Stimulated activated CD4-positive, alpha-beta T cell treated with anti-CD3 and anti-CD28 coated beads, Interleukin-1b, Interleukin-23, amount 100 ng/mL, for 48 hours (primary cell): ENCODE measurements around the gene FADS2.

ENCODE experiments used
- DNase-seq: peaks from one replicate; pipeline ENCODE4 v3.0.0-alpha.2; 2020

FADS2 gene

GRCh38 chr11:61847914-61848581 is 19.9 kb downstream of the FADS2 start:
- DNase-seq = no peak

- DNase-seq = no peak
Observed at GRCh38 chr11:61848631-61849030, 20.5 kb downstream of the FADS2 start.

- DNase-seq = no peak
Observed at GRCh38 chr11:61850687-61851086, 22.6 kb downstream of the FADS2 start.

GRCh38 chr11:61851113-61851899 is 23.2 kb downstream of the FADS2 start:
- no peak for DNase-seq

DNA sequence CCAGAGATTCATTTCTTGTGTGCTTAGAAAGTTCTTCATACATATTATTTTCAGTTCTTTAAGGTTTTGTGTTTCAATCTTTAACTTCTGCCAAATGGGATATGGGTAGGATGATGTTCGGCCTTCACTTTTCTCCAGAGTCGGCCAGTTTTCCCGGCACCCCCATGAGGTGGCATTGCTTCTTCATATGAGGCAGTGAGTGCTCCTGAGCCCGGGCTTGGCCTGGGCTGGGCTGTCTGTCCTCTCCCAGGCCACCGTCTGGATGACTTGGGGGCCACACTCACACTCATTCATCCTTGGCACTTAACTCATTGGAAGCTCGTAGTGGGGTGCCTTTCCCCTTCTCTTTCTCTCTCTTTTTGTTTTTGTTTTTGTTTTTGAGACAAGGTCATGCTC is 23.8 kb downstream of the FADS2 start:
- DNase-seq = no peak

DNA sequence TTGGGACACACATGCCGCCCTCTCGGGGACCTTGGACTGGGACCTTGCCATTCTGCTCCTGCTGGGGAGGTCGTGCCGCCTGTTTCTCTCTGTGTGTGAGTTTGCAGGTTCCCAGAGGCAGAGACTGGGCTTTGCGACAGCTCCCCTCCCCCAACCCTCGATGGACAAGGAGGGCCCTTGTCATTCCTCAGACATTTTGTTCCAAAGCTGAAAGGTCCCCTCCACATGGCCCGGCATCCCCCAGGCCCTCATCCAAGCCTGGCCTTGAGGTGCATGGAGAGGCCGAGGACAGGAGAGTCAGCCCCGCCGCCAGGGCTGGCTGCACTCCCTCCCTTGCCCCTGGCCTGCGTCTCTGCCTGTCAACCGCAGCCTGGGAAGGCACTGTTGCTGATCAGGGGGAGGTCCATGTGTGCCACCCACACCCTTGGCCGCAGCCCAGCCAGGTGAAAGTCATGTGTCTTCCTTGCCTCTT is 25.6 kb downstream of the FADS2 start:
- no peak for DNase-seq

DNA sequence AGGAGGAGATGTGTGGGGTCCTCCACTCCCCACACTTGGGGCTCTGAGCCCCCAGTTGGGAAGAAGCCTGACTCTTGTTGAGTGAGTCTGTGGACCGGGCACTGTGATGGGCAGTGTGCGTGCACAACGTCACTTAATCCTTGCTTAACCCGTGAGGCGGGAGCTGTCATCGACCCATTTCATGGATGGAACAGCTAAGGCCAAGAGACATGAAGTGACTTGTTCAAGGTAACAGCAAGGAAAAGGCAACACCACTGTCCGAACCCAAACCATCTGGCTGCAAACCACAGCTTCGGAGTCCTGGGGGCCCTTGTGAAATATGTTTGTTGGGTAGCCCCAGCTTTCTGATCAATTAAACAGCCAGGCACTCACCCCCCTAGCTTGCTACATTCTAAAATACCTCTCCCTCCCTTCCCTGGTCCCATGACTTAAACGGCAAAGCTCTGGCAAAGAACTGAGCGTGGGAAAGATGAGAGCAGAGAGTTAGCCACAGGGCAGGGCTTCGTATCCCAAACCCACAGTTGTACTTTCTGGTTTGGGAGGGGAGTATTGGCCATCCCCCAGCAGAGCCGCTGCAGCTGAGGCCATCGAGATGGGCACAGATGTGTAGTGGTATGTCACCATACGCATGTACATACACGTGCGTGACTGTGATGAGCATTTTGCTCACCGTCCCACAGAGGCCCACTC is 26.3 kb downstream of the FADS2 start:
- no peak for DNase-seq

GRCh38 chr11:61854966-61855714 is 27.0 kb downstream of the FADS2 start:
- DNase-seq = no peak

DNA sequence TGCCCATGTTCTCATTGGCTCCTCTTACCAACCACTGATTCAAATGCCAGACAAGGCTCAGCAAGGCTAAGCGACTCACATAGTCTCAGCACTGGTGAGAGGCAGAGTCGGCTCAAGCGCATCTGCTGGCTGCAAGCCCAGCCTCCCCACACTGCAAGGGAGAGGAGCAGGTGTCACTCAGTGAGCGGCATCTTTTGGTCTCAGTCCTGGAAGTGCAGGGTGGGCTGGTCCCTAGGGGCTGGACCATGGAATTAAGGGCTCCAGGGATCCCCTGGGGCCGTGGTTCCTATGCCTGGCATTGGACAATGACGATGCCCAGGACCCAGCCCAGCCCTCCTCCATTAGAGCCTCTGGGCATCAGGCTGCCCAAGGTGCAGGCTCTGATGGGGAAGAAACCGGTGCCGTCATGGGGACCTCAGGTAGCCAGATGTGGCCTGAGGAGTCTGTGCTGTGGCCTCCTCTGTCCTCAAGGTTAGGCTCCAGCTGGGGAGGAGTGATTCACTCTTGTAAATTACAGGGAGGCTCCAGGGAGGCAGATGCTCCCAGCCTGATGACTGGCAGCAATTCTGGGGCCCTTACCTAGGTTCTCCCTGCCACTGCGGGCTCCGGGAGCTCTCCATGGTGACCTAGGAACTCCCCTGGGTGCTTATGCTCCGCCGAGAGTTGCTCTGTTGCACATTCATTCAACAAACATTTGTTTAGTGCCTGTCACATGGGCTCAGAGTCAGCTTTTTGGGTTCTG is 28.0 kb downstream of the FADS2 start:
- DNase-seq = no peak

- DNase-seq = no peak
Observed at GRCh38 chr11:61860054-61860903, 32.2 kb downstream of the FADS2 start.

DNA sequence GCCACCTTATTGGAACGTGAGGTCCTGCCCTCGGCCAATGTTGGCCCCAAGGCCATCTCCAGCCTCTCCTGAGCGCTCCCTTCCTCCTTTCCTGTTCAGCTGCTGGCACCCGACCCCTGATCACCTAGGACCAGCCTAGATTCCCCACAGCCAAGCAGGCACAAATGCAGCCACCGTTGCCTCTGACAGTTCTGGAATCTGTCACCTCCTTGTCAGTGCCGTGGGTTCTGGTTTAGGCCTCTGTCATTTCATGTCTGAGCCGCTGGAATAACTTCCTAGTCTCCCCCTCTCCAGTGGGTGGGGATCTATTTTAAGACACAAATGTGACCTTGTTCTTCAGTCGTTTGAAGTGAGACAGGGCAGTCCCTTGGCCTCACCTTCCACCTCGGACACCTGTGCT is 33.5 kb downstream of the FADS2 start:
- DNase-seq = no peak

- DNase-seq = no peak
Observed at GRCh38 chr11:61862714-61863547, 34.8 kb downstream of the FADS2 start.

GRCh38 chr11:61863548-61864081 is 35.5 kb downstream of the FADS2 start:
- DNase-seq = no peak

DNA sequence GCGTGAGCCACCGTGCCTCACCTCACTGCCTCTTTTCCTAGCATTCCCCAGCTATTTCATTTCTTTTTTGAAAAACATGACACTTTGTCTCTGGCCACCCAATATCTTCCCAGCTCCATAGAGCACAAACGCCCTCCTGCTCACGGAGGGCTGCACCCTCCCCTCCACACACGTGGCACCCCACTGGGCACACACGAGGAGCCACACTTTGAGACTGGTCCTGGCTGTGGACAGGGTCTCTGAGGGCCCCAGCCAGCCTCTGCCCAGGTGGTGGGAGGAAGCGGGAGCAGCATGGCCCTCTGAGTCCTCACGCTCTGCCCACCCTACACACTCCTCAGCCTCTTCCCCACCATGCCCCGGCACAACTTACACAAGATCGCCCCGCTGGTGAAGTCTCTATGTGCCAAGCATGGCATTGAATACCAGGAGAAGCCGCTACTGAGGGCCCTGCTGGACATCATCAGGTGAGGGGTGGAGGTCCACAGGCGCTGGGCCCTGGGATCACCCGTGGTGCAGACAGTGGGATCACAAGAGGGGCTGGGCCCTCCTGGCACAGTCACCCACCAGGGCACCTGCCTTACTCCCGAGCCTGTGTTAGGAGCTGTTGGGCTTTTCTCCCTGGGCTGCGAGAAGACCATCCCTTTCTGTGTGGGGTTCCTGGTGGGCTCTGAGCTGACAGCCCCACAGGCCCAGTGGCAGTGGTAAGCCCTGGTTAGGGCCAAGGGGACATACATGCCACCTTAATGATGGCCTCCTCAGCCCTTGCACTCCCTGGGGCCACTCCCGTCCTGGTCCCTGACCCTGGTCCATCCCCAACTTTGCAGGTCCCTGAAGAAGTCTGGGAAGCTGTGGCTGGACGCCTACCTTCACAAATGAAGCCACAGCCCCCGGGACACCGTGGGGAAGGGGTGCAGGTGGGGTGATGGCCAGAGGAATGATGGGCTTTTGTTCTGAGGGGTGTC is 37.0 kb downstream of the FADS2 start:
- DNase-seq = no peak

GRCh38 chr11:61866231-61866957 is 38.3 kb downstream of the FADS2 start:
- DNase-seq = no peak

DNA sequence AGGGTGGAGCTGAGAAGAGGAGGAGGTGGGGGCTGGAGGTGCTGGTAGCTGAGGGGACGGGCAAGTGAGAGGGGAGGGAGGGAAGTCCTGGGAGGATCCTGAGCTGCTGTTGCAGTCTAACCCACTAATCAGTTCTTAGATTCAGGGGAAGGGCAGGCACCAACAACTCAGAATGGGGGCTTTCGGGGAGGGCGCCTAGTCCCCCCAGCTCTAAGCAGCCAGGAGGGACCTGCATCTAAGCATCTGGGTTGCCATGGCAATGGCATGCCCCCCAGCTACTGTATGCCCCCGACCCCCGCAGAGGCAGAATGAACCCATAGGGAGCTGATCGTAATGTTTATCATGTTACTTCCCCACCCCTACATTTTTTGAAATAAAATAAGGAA is 38.9 kb downstream of the FADS2 start:
- no peak for DNase-seq

DNA sequence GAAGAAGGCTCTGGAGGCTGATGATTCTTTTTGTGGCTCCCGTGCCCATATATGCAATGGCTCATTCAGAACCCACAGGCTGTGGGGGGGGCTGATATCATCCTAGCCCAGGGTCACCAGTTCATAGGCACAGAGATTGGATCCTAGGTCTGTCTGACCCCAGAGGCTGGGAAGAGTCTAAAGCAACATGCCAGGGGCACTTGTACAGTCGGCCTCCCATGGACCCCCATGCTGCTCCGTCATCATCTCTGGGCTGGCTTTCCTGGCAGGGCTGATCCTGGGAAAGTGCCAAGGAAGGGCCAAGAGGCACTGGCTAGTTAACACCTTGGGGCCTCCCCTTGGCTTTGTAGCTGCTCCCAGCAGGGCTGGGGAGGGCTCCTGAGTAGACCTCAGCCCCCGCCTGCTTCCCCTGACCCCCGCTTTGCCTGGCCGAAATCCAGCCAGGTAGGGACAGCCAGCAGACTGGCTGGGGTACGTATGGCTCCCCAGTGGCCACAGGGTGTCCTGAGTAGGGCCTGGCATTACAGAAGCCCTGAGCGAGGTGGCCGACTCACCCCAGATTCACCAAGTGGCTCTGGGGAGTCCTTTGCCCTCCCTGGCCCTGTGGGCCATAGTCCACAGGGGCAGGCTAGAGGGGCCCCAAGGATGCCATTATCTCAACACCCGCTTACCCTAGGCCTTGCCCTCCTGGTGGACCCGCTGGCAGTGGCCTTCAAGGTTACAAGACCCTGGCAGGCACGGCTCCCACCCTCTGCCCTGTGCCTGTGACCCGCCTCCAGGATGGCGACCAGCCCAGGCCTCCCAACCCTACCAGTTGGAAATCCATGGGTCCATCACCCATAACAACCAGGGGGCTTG is 40.7 kb downstream of the FADS2 start:
- no peak for DNase-seq

DNA sequence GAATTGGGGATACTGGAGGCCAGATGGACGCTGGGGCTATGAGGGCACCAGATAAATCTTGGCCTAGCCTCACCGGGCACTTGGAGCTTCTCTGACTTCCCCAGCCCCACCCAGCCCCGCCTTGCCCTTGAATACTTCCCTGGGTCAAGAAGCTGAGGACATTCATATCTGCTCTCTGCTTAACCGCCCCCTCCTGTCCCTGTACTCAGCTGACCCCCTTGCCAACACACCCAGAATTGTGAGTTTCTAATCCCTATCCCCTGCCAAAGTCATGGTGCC is 41.3 kb downstream of the FADS2 start:
- DNase-seq = no peak
